HUDEP-2 (cell line): ENCODE measurements around the gene TMEM127.
"Not testable (repeated sequence)": the region's sequence is repeated elsewhere in the genome, so short reads cannot be mapped to it uniquely, and the experiment has no call there.

Experiments
- DNase-seq, 76 experiments: peaks; one replicate each; lab custom pipeline; 2025; ENCODE audit not compliant: unreplicated experiment in 76 of 76; lab: John Stamatoyannopoulos, UW

Gene TMEM127

GRCh38 chr2:96243843-96244242, 22.0 kb downstream of the TMEM127 start:
- DNase-seq = no peak

DNA sequence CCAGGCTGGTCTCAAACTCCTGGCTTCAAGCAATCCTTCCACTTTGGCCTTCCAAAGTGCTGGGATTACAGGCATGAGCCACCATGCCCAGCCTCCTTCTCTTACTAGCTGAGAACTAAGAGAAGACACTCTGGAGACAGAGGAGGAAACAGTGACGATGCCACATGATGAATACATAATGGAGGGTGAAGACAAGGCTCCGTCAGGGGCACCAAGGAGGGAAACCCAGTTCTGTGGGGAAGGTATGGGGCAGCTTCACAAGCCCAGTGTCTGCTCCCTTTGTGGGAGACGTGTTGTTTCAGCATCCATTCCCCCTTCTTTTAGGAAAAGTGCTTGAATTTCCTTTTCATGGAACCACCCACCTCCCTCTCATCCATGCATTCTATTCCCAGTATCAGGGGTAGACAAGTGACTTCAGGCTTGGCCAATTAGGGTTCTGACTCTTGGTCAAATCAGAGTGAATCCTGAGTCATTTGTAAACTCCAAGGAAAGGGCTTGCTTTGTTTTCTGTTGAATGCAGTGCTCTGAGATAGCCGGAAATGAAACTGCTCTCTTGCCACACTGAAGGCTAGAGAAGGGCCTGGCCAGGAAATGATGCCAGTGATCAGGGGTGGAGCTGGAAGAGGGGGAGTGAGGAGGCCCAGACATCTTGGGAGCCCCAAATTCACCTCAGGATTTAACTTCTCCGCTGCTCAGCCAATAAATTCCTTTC, 23.7 kb downstream of the TMEM127 start:
- DNase-seq = peak in 2 of 76 experiments; percentile 6 to 8

DNA sequence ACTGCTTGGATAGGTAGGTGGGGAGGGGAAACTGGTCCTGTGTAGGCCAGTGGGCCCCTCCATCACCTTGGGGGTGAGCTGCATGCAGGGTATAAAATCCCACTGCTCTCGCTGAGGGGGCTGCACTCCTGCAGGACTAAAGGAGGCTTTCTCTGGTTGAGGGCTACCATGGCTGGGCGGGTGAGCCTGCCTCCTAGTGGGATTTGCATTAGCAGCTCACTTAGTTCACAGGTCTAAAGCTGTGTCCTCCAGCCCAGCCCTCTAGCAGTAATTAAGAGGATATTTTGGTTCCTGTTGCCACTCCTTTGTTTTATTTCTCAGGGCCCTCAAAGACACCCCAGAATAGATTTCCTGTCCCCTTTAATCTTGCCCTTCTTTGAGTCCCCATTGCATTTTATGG, 24.6 kb downstream of the TMEM127 start:
- no peak for DNase-seq

GRCh38 chr2:96240341-96241038, 25.3 kb downstream of the TMEM127 start:
- DNase-seq = no peak

GRCh38 chr2:96239745-96240264, 26.0 kb downstream of the TMEM127 start:
- DNase-seq = no peak

GRCh38 chr2:96239091-96239490, 26.7 kb downstream of the TMEM127 start:
- DNase-seq = no peak

DNA sequence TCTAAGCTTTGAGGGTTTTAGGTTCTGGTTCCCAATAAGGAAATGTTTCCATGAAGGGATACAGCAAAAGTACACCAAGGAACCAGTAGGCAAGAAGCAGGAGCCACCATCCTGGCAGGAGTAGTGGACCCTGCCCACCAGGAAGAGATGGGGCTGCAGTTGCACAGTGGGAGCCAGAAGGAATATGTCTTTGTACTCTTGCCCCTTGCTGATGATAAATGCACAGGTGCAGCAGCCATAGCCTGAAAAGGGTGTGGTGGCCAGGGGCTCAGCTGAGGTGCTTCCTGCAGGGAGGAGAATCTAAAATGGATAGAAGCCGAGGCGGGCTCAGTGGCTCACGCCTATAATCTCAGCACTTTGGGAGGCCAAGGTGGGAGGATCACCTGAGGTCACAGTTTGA, 27.5 kb downstream of the TMEM127 start:
- DNase-seq = no peak

GRCh38 chr2:96236882-96237281, 28.9 kb downstream of the TMEM127 start:
- no peak for DNase-seq

- DNase-seq = no peak
These were observed 31.9 kb downstream of the TMEM127 start for GRCh38 chr2:96233880-96234316.

DNA sequence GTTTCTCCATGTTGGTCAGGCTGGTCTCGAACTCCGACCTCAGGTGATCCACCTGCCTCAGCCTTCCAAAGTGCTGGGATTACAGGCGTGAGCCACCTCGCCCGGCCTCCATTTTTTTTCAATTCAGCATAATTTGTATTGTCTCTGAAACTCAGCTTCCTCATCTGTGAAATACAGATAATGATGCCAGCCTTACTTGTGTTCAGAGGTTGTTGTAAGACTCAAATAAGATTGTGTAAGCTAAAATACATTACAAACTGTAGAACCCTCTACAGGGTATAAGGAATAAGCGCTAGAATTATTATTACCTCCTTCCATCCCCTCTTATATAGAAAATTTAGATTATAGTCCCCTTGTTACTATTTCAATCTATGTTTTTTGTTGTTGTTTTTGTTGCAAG, 32.4 kb downstream of the TMEM127 start:
- no peak for DNase-seq

GRCh38 chr2:96231316-96231715, 34.5 kb downstream of the TMEM127 start:
- DNase-seq = no peak

DNA sequence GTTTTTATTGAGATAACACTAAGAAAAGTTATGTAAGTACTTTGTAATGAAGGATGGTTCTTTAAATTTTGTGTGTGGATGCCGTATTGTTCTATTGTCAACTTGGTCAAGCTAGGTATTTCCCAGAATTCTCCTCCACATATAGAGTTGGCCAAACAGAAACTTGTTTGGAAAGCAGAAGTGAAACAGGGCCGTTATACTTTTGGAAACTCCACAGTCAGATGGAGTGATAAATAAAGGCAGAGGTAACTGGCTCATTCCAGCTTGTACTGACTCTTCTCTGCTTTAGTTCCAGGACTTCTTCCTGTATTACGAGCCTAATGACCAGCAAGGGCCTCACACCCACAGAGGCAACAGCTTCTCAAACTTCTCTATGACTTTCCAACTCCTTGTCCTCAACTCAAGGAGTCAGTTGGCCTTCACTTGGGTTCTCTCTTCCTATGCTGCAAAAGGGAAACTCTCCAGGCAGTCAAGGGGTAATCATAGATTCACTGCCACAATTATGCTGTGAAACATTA, 40.7 kb downstream of the TMEM127 start:
- DNase-seq = peak in 3 of 76 experiments; percentile 5 to 29 (median 9)

GRCh38 chr2:96221106-96221505, 44.7 kb downstream of the TMEM127 start:
- DNase-seq = not testable (repeated sequence)

DNA sequence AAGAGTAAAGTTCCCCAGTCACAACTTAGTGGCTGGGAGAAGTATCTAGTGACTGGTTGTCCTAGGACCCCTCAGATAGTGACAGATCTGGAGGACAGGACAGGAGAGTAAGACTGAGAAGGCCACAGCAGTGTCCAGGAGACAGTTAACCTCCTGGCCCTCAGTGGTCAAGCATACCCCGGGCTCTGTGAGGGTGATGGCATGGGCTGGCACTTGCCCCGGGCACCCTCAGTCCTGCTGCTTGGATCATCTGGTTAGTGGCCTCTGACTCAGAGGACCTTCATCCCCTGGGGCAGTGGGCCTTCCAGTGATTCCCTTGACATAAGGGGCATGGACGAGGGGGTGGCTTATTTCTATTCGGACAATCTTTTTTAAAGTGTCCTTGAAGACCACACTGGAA, 45.8 kb downstream of the TMEM127 start:
- not testable (repeated sequence) for DNase-seq

DNA sequence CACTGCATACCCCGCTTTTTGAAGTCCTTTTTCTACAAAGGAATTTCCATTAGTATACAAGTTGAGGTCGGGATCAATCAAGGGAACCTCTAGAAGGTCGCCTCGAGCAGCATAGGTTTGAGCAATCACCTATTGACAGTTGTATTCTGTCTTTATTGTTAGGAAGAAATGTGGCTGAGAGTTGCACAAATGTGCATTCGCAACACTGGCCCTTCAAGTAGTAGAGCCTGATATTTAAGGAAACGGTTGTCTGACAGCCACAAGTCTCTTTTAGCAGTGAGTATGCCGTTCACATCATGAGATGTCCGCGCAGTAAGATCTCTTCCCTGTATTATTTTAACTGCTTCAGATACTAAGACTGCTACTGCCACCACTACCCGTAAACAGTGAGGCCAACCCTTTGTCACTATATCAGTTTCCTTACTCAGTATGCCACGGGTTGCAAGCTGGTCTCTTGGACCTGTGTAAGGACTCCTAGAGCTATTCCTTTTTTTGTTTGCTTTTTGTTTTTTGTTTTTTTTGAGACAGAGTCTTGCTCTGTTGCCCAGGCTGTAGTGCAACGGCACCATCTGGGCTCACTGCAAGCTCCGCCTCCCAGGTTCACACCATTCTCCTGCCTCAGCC, 47.2 kb downstream of the TMEM127 start:
- no peak for DNase-seq

- DNase-seq = no peak
These were observed 51.2 kb downstream of the TMEM127 start for GRCh38 chr2:96214554-96214953.

DNA sequence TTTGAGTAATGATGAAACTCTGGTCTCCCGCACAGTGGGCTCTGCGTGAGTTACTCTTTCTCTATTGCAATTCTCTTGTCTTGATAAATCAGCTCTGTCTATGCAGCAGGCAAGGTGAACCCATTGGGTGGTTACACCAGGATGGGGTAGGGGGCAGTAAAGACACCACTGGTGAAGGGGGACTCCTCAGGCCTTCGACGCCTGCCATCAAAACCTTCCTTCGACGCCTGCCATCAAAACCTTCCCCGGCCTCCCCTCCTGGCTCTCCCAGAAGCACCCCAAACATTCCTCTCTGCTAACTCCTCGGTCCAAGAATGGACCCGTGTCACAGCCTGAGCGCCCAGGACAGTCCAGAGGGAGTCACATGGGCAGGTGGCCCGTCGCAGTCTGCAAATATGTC, 52.4 kb downstream of the TMEM127 start:
- no peak for DNase-seq

DNA sequence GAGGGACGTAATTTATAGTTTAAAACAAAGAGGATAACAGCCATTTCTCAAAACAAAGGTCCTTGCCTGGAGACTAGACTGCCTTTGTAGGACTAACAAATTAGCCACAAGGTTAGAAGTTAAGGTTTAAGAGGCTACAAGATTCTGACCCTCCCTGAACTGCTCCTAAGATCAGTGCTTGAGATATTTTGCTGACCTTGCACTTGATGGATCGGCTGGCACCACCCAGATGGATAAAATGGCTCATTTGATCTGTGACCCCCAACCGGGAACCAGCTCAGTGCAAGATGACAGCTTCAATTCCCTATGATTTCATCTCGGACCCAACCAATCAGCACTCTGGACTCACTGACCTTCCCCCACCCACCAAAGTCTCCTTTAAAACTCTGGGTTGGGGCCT, 53.5 kb downstream of the TMEM127 start:
- no peak for DNase-seq

- DNase-seq = no peak
These were observed 56.1 kb downstream of the TMEM127 start for GRCh38 chr2:96209729-96210085.

DNA sequence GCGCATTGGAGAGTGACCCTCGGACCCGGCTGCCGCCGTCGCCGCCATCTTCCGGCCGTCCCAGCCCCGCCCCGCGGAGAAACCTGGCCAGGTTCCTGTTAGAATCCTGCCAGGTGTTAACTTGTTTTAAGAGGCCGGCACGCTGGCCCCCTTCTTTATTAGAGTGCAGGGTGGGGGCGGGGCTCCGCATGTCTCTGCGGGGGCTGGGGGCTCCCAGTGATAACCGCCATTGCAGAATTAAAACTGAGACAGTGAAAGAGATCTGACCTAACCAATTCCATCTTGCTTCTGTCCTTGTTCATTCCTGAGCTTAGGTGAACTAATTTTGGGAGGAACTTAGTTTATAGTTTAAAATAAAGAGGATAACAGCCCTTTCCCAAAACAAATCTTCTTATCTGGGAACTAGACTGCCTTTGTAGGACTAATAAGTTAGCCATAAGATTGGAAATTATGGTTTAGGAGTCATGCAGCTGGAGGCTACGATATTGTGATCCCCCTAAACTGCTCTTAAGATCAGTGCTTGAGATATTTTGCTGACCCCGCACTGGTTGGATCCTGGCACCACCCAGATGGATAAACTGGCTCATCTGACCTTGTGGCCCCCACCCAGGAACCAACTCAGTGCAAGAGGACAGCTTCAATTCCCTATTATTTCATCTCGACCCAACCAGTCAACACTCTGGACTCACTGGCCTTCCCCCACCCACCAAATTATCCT, 56.6 kb downstream of the TMEM127 start:
- DNase-seq = peak in 4 of 76 experiments; percentile 3 to 15 (median 5)
